Left lung (tissue), 10 donors: ENCODE measurements around the gene PRLR. TPM values are rescaled to one million over a fixed set of nuclear protein-coding genes. Genes with fewer than 3 reads are reported as not detected.

Experiments used
- ATAC-seq: fragments of 200-7000 bp; cut with Tn5 transposase; one replicate; pipeline ENCODE4 v1.9.1; 2020; ENCODE audit warnings: moderate library complexity
- DNase-seq, 4 donors: peaks; one replicate each; pipeline ENCODE4 v3.0.0-alpha.2; 2013 to 2020
- H3K27ac ChIP-seq, 2 donors: fragments of 200-600 bp; sonication (generic) in 1 of 2; one replicate each; pipeline versions ENCODE4 v1.5.0 to v1.8.0; 2020 to 2021
- H3K27me3 ChIP-seq, 2 donors: fragments of 200-600 bp; sonication (generic) in 1 of 2; one replicate each; pipeline versions ENCODE4 v1.5.0 to v1.8.0; 2020 to 2021
- H3K36me3 ChIP-seq, 2 donors: fragments of 200-600 bp; sonication (generic) in 1 of 2; one replicate each; pipeline versions ENCODE4 v1.5.0 to v1.8.0; 2020 to 2021
- H3K4me1 ChIP-seq, 2 donors: fragments of 200-600 bp; one replicate each; pipeline ENCODE4 v1.8.0; 2021
- H3K4me3 ChIP-seq, 2 donors: fragments of 200-600 bp; sonication (generic) in 1 of 2; one replicate each; pipeline versions ENCODE4 v1.5.0 to v1.8.0; 2020 to 2021; ENCODE audit warnings: mild to moderate bottlenecking in 1 of 2
- H3K9me3 ChIP-seq, 2 donors: fragments of 200-600 bp; sonication (generic) in 1 of 2; one replicate each; pipeline versions ENCODE4 v1.5.0 to v1.8.0; 2020 to 2021
- CTCF ChIP-seq, 2 donors: fragments of 200-600 bp; sonication (generic) in 1 of 2; IDR thresholded peaks; one replicate each; pipeline versions ENCODE4 v1.5.0 to v1.8.0; 2021; ENCODE audit warnings: antibody characterized with exemption in 2 of 2
- intact Hi-C, 2 donors: fragments of 100-400 bp; cut with DNase I; formaldehyde crosslinking; loops; one replicate each; pipeline versions ENCODE4 v1.11.2 to v1.14.2; 2022
- polyA plus RNA-seq, 6 donors: library from polyadenylated mRNA; unstranded; fragments of 120-200 nt; gene quantifications; one replicate each; pipeline ENCODE4 v1.2.1, GENCODE V29; 2013; ENCODE audit not compliant: insufficient read length in 6 of 6
- total RNA-seq, 2 donors: library from RNA; stranded (reverse); fragmentation: NEBNext Ultra II Directional; extraction: Animal tissue kit (Norgen Biotek cat#: 25700); gene quantifications; one replicate each; pipeline ENCODE4 v1.2.1, GENCODE V29; 2021
- donor health status: DM: no; HTN: yes; CAD: no.
- donor health status: DM: no; HTN: no; CAD: no.

The PRLR gene
- total and polyA plus RNA-seq, 8 donors = 0.84 to 4.1 (median 2.5) TPM

GRCh38 chr5:35059251-35059650 lies 171.0 kb downstream of the PRLR start:
- Histone ChIP-seq H3K9me3 (no peaks in the 10 kb centered on the region), H3K27me3 (no peaks in the 10 kb centered on the region), H3K4me3 (no peak overlapping the region), H3K27ac (no peak overlapping the region), H3K36me3 (no peaks in the 10 kb centered on the region), H3K4me1 (no peaks in the 10 kb centered on the region)
- no peak for TF ChIP-seq CTCF (IDR thresholded peaks at IDR 0.05)
- ATAC-seq (no peak), DNase-seq (no peak)
- intact Hi-C loops = no loop called here

GRCh38 chr5:35058374-35058788 lies 171.9 kb downstream of the PRLR start:
- no peak overlapping the region for H3K4me3 ChIP-seq
- no peaks in the 10 kb centered on the region for H3K36me3 ChIP-seq
- H3K27ac ChIP-seq = no peak overlapping the region
- intact Hi-C loops = no loop called here
- ATAC-seq (no peak), DNase-seq (no peak)
- H3K4me1 ChIP-seq = no peaks in the 10 kb centered on the region
- no peaks in the 10 kb centered on the region for H3K9me3 ChIP-seq
- no peak for TF ChIP-seq CTCF (IDR thresholded peaks at IDR 0.05)
- H3K27me3 ChIP-seq = no peaks in the 10 kb centered on the region

- no peak overlapping the region for H3K4me3 ChIP-seq
These were observed 173.6 kb downstream of the PRLR start for GRCh38 chr5:35056686-35057085.

GRCh38 chr5:35052838-35053237 lies 177.4 kb downstream of the PRLR start:
- no peak for ATAC-seq
- Histone ChIP-seq H3K27ac (no peak overlapping the region), H3K9me3 (no peaks in the 10 kb centered on the region), H3K4me1 (no peaks in the 10 kb centered on the region), H3K36me3 (no peaks in the 10 kb centered on the region), H3K4me3 (no peak overlapping the region), H3K27me3 (no peaks in the 10 kb centered on the region)
- DNase-seq = no peak
- intact Hi-C loops = no loop called here
- TF ChIP-seq CTCF (IDR thresholded peaks at IDR 0.05) = no peak

More at GRCh38 chr5:35056686-35057085, 173.6 kb downstream of the PRLR start:
- intact Hi-C loops = no loop called here
- no peak for TF ChIP-seq CTCF (IDR thresholded peaks at IDR 0.05)
- H3K27me3 ChIP-seq = no peaks in the 10 kb centered on the region
- no peak for ATAC-seq
- no peak for DNase-seq
- no peaks in the 10 kb centered on the region for H3K4me1 ChIP-seq
- H3K27ac ChIP-seq = no peak overlapping the region
- H3K9me3 ChIP-seq = no peaks in the 10 kb centered on the region
- no peaks in the 10 kb centered on the region for H3K36me3 ChIP-seq

GRCh38 chr5:35050541-35051126 lies 179.7 kb downstream of the PRLR start:
- H3K27me3 ChIP-seq = no peaks in the 10 kb centered on the region
- DNase-seq (no peak), ATAC-seq (no peak)
- no peak overlapping the region for H3K27ac ChIP-seq
- no peaks in the 10 kb centered on the region for H3K9me3 ChIP-seq
- H3K4me3 ChIP-seq = no peak overlapping the region
- H3K36me3 ChIP-seq = no peaks in the 10 kb centered on the region
- intact Hi-C loops = no loop called here
- TF ChIP-seq CTCF (IDR thresholded peaks at IDR 0.05) = no peak
- H3K4me1 ChIP-seq = no peaks in the 10 kb centered on the region
